HG03378 (cell line): ENCODE results near the gene C8A.

Source experiments
- ATAC-seq: cut with Tn5 transposase; IDR thresholded peaks from one replicate; pipeline ENCODE4 v1.9.1; 2021; ENCODE audit warnings: mild to moderate bottlenecking, moderate library complexity; ENCODE audit not compliant: unreplicated experiment

C8A gene

DNA sequence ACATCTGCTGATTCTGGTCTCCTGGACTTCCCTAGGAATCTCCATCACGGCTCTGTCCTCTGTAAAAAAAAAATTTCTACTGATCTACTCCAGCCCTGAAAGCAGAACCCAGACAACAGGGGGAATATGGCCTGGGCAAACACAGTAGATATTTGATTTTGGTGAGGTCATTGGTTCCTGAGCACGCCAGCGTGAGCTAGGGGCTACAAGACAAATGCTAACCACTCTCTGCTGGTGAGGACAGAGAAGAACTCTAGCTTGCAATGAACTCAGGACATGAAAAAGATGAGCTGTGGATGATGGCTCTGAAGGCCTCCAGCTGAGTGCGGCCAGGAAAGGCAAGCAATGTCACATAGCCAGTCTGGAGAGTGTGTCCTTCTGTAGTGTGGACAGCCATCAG lies 18.2 kb upstream of the C8A start:
- no peak for ATAC-seq

DNA sequence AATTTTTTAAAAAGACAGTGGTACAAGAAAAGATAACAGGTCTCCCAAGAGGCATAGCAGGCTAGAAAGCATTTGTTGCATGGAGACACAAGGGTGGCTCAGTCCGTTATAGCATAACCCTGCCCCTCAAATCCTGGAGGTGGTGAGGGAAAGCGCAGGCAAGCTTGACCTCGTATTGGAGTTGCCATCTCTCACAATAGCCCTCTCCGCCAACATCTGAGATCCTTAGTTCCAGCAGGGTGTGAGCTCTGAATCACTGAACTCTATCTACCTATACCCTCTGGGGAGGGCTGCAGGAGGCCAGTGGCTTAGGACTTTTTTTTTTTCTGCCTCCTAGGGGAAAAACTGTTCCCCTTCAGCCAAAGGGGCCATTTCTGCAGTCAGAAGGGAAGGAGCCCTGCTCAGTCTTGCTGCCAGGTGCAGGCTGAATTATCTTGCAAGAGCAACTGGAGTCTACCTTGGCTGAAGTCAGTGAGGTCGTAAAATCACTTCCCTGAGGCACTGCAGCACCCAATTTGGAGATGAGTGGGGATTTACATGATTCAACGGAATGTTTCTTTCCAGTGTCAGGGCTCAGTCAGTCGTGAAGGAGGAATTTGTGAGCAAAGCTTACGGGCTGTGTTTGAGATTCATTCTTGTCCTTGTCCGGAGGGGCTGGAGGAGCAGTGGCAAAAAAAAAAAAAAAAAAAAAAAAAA lies 17.2 kb upstream of the C8A start:
- ATAC-seq, result no peak

DNA sequence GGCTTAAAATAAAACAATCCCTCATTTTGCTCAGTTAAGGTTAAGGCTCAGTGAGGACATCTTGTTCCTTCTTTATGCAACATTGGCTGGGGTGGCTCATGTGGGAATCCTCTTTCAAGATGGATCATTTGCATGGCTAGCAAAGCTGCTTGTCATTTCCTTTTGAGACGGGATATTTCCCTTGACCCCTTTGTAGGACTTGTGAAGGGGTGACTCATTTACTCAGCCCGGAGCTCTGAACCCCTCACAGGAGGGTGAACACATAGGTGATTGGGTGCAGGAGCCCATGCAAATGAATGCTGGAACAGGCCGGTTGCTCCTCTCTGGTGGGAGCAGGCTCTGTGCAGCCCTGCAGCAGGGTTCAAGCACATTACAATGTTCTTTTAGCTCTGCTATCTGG lies 15.8 kb upstream of the C8A start:
- ATAC-seq, result no peak

DNA sequence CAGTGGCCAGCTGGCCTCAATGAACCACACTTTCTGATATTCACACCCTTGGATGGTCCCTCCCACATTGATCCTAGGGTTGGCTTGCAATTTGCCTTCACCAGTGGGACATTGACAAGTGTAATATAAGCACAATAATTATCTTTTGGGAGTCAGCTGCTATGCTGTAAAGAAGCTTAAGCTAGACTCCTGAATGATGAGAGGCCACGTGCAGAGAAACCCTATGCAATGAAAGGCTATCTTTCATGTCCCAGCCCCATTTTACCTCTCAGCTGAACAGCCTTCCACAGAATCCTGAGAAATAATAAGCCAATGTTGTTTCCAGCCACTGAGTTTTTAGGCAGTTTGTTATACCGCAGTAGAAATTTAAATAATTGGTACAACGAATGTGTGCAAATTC lies 11.1 kb upstream of the C8A start:
- no peak for ATAC-seq

DNA sequence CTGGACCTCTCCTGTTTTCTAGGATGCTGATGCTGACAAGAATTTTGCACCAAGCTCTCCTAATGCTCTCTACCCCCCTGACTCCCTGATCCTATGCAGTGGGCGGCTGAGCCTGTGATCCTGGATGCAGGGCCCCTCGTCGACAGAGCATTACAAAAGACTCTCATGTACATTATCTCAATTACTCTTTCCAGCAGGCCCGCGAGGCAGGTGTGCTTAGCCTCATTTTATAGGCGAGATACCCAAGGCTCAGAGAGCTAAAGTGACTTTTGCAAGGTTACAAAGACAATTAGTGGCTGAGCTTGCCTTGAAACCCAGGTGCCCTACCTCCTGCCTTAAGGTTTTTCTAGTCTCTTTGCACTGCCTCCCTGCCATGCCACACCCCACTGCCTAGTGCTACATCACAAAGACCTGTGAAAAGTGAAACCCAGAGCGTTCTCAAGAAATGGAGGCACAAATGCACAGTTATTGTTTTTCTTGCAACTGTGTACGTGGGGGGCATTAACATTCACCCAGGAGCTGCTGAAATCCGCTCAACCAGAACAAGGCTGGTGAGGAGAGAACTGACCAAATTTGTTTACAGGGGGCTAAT lies 10.0 kb upstream of the C8A start:
- no peak for ATAC-seq

DNA sequence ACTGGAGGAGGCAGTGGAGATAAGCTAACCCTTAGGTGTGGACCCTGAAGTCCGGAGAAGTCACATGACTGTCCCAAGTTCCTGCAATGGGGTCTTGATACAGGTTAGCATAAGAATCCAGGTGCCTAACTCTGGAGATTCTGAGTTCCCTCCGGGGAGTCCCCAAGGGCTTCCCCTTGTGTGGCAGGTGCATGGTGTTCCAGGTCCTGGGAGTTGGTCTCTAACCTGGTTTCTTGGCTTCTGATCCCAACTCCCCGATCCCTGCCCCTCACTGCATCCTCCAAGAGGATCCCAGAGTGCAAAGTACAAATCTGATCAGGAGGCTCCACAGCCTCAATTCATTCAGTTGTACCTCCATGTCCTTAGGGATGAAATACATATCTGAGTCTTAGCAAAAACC lies 9.3 kb upstream of the C8A start:
- ATAC-seq, result no peak

DNA sequence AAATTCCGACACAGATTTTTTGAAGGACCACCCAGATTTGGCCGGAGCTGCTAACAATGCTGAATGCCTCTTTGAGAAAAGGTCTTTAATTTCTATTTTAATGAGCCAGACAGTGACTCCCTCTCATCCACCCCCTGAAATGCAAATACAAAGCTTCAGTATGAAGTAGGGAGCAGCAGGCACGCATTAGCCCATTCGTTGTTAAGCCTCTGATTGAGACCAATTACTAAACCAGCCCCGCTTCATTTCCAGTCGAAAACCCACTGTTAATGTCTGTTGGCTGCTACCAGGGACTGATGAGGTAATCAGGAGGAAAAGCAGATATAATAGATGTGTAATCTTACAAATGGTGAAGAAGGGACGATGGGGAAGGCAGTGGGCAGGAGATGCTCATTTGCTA lies 4.8 kb upstream of the C8A start:
- ATAC-seq, result no peak

DNA sequence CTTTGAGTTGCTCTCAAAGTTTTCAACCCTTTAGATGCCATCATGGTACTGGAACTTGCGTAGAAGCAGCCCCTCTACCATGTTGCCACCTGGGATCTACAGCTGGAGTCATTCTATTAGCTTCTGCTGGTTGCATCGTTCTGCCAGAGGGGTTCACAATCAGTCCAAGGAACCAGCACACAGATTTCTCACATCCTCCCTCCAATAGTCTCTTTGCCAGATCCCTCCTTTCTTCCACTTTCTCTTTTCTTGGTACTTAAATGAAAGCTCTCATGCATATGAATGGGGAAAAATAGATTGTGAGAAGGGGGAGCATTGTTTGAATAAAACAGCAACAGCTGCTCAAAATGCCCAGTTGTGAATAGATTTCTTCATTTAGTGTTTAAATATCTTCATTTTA lies 4.2 kb upstream of the C8A start:
- ATAC-seq, result no peak

DNA sequence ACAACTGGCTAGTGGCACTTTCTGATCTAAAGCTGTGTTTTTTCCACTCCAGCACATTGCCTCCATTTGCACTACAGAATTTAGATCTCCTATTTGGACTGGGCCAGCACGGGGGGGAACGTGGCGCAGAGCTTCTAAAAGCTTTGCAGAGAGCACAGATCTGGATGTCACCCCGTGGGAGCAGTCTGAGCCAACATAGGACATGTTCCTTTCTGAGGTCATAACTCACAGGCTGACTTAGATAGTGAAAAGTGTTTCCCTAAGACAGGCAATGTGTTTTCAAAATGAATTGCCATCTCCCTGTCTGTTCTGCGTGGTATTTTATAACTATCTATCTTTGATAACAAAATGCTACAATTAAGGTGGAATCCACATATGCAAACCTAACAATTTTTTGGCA lies 3.7 kb upstream of the C8A start:
- ATAC-seq, result no peak

DNA sequence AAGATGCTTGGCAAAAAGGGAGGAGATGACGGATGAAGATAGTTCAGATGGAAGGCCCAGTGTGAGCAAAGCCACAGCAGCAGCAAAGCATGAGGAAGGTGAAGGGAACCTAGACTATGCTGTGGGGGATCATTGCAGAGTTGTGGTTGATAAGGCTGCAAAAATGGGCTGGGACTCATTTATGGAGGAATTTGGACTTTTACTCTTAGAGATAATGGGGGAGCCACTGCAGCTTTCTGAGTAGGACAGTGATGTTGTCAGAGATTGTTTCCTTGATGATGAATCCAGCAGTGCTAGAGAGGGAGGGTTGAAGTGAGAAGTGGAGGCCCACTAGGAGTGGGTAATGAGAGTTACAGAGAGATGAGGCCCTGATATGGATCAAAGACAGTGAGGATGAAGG lies 2.1 kb upstream of the C8A start:
- no peak for ATAC-seq

DNA sequence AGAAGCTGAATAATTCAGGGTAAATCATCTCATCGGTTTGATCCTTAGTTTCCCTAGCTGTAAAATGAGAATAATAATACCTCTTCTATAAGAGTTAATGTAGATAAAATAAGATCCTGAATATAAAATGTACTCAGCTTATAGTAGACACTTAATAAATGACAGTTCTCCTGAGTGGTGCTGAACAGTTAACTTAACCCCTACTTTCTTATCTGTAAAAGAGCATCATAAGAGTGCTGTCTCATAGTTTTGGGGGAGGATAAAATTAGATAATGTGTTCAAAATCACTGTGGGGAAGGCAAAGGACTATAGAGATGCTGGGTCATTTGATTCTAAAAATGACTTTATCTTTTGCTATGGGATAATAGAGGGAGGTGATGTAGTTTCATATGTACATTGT lies 593 bp downstream of the C8A start:
- ATAC-seq, result no peak

DNA sequence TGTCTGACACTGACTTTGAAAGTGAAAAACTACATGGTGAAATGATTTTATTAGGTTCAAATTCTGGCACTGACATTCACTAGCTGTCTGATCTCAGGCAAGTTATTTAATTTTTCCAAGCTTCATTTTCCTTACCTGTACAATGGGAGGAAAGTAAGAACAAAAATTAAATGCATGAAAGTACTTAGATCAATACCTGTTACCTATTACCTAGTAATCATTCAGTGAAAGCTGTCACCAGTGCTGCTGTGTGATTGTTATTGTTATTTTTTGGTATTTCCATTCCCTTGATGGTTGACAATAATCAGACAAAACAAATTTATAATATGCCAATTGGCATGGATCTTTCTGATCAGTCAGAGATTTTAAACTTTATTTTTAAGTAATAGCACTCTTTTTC lies 1.6 kb downstream of the C8A start:
- no peak for ATAC-seq

DNA sequence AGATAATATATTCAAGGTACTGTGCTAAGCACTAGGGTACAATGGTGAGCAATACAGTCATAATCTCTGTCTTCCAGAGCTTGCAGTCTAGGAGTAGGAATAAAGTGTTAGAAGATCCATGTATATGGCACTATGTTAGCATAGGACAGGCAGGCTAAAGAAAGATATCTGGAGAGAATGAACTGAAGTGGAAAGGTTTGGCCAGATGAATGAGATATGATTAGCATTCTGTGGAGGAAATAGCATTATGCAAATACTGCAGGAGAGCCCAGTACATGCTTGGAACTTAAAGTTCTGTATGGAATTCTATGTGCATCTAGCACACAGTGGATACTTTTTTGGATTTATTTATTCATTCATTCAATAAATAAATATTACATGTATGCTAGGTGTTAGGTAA lies 4.7 kb downstream of the C8A start:
- no peak for ATAC-seq

DNA sequence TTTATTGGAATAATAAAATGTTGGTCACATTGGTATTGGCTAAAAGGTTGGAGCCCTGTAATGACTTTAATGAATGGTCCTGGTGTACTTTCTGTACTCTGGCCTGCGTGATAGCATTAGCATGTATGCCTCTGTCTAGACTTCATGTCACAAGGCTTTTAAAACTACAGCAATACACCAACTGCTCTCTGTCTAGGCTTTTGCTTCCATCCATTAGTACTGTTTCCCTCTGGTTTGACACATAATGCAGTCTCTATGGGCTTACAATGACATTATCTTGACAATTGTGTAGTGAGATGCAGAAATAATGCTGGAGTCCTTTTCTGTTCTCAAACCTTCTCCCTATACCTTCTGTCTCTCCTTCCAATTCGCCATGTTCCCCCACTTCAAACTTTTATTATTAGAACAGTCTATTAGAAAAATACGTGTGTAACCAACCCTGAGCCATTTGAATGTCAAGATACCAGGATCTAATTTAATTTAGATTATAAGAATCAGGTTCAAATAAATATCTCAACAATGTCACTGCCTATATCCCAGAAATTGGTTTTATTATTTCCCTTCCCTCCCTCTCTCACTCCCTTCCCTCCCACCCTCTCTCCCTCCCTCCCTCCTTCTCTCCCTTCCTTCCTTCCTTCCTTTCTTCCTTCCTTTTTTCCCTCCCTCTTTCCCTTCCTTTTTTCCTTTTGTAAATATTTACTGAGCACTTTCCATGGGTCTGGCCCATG lies 8.8 kb downstream of the C8A start:
- no peak for ATAC-seq

DNA sequence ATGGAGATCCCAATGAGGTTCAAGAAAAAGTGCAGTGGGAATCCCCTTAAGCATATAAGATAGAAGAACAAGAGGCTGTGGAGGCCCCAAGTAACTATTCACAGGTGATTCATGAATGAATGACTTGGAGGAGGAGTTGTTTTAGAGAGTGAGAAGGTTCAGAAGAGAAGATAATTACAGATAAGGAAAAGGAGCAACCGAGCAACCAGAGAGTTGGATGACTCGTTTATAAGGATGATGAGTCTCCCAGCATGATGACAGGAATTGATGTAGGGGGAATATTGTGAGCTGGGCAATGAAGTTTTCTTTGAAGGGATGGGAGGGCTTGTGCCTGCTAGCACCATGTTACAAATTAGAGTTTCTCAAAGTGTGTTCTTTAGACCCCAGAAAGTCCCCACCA lies 9.8 kb downstream of the C8A start:
- no peak for ATAC-seq

DNA sequence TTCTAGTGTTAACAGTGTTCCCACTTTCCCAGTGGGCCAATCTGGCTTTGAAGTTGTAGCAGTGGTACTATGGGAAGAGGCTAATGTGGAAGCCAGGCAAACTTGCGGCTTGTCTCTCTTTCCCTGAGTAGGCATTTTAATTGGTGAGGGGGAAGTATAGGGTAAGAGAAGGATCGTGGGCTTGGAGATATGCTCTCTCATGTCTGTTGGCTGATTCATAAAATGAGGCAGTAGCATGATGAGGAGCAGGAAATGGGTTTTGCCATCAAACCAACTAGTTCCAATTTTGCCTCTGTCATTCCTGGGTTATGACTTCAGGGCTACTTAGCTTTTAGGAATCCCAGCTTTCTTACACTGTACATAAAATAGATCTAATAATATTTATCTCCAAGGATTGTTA lies 12.1 kb downstream of the C8A start:
- no peak for ATAC-seq

DNA sequence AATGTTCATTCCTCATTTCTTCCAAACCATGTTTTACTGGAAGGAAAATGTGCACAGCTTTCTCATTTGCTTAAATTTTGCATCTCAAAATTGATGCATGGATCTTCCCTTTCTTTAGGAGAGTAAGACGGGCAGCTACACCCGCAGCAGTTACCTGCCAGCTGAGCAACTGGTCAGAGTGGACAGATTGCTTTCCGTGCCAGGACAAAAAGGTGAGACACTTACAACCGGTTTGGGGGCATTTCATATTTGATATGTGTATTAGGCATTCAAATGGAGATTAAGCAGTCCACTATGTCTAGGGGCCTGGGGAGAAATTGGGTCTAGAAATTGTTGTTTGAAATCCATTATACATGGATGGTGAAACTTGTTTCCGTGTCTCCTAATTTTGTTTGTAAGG lies 12.9 kb downstream of the C8A start:
- no peak for ATAC-seq

DNA sequence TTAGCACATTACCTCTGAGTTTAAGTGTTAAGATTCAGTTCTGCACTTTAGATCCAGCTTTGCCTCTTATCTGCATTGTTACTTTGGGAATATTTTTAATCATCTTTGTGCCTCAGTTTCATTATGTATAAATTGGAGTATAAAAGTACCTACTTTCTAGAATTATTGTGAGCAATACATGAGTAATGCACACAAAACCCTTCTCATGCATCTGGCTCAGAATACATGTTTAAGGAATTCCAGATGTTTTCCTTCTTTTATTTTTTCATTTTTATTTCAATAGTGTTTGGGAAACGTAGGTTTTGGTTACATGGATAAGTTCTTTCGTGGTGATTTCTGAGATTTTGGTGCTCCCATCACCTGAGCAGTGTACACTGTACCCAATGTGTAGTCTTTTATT lies 14.2 kb downstream of the C8A start:
- ATAC-seq, result no peak

DNA sequence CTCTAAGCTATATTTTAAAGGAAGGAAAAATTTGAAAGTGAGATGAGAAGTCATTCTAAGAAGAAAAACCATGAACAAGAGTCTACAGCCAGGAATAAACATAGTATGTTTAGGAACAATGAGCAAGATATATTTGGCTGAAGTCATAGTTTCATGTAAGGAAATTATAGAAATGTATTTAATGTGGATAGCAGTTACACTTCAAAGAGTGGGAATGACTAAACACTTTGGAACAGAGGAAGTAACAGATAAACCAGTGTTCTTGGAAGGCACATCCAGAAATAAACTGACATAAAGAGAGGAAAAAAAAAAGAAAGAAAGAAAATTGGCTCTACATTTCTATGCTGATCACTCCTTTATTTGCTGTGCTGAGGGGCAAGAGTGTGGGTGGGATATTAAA lies 18.0 kb downstream of the C8A start:
- no peak for ATAC-seq

DNA sequence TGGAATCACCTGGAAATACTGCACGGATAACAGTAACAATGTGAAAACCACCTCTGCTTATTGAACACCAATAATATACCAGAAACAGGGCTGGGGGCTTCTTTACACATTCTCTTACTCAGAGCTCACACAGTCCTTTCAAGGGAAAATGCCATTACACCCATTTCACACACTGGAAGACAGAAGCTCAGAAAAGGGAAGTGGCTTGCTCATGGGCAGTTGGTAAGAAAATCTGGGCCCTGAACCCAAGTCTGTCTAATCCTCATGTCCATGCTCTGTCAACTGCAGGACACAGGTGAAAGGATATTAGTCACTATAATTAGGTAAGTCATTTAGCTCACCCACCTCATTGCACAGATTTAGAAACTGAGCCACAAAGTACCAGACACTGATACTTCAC lies 18.6 kb downstream of the C8A start:
- ATAC-seq, result no peak

DNA sequence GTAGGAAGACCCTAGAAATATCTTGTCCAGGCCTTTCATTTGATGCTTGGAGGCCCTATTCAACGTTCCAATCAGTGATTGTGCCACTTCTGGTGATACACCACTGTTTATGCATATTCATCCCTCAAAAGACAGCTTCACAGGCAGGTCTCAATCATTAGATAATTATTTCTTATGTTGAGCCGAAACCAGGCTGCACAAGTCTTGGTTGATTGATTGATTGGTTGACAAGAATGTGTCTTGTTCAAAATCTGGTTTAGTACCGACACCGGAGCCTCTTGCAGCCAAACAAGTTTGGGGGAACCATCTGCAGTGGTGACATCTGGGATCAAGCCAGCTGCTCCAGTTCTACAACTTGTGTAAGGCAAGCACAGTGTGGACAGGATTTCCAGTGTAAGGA lies 20.1 kb downstream of the C8A start:
- ATAC-seq, result no peak

DNA sequence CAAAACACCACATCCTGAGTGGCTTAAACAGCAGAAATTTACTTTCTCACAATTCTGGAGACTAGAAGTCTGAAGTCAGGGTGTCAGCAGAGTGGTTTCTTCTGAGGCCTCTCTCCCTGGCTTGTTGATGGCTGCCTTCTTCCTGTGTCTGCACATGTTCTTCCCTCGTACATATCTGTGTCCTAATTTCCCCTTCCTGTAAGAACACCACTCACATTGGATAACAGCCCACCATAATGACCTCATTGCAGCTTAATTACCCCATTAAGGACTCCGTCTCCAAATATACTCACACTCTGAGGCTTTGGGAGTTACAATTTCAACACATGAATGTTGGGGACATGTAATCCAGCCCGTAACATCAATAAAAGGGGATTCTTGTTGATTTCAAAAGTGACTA lies 23.4 kb downstream of the C8A start:
- ATAC-seq, result no peak

DNA sequence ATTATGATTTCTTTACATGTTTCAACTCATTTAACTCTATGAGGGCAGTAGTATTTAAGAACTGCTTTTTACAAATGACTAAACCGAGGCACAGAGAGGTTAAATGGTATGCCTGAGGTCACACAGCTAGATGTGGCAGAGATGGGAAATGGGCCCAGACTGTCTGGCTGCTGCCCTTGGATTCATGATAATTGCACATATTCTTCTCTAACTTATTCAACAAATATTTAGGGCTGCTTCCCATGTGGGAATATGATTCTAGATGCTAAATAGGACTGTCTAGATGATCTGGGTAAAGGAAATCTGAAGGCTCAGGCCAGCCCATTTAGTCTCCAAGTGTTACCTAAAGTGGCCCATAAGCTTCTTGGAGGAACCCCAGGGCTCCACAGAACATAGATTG lies 26.2 kb downstream of the C8A start:
- ATAC-seq, result no peak
